ENCODE measurements around the gene AHCYL2. TPM values are rescaled to one million over a fixed set of nuclear protein-coding genes. Genes with fewer than 3 reads are reported as not detected.
"Not testable (repeated sequence)": the region's sequence is repeated elsewhere in the genome, so short reads cannot be mapped to it uniquely, and the experiment has no call there.

The AHCYL2 gene
- total and polyA plus RNA-seq, 12 donors, result 2.5 to 7.7 (median 5.6) TPM

- Histone ChIP-seq H3K4me3 (no peak overlapping the region), H3K27ac (peak overlapping the region in 2 of 10 donors; percentile 24 to 51), H3K36me3 (no peaks in the 10 kb centered on the region), H3K27me3 (peaks cover 0 to 26% (median 0%) of the 10 kb centered on the region in 7 donors), H3K9me3 (no peaks in the 10 kb centered on the region), H3K4me1 (peaks cover 2 to 29% (median 11%) of the 10 kb centered on the region in 9 donors)
- 91 to 96% methylated on average over 6 of the region's 6 CpGs for WGBS, 2 donors
- DNase-seq (no peak), ATAC-seq (no peak)
- intact Hi-C loops (cut with DNase I), result loop anchor here in 1 of 10 donors (10.0 kb wide), 1 partner anchor 64 kb away; no protein-coding TSS in a partner anchor
- TF ChIP-seq CTCF (IDR thresholded peaks at IDR 0.05), result no peak
Measured at GRCh38 chr7:129438281-129438838, 213.5 kb downstream of the AHCYL2 start.

DNA sequence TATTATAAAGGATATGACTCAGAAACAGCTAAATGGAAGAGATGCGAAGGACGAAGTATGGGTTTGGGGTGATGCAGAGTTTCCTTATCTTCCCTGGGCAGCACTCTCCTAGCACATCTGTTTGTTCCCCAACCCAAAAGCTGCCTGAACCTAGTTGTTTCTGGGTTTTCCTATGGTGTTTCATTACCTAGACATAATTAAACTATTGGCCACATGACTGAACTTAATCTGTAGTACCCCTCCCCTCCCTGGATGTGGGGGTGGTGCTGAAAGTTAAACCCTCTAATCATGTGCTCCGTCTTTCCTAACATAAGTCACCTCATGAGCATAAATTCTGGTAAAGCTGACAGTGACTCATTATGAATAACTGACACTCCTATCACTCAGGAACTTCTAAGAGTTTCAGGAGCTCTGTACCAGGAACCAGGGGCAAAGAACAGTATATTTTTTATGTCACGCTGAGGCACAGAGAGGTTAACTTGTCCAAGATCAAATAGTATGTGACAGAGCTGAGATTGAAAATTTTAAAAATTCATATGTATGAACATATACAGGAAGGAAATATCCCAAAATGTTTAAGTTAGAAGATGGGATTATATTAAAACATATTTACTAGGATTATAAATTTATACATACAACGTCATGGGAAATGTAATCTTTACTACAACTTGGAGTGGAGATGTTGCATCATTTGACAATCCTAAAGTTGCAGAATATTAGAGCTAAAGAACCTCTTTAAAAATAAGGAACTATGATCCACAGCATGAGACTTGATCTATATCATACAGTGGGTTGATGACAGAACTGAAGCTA lies 214.2 kb downstream of the AHCYL2 start:
- no peak overlapping the region for H3K4me3 ChIP-seq
- H3K9me3 ChIP-seq, result no peaks in the 10 kb centered on the region
- whole genome bisulfite sequencing, 2 donors, result 68 to 79% methylated on average over 5 of the region's 5 CpGs
- ATAC-seq (peak in 1 of 8 donors; percentile 57), DNase-seq (no peak)
- no peak for TF ChIP-seq CTCF (IDR thresholded peaks at IDR 0.05)
- H3K27ac ChIP-seq, result peak overlapping the region in 2 of 10 donors; percentile 24 to 51
- H3K4me1 ChIP-seq, result peaks cover 3 to 30% (median 14%) of the 10 kb centered on the region in 9 donors
- peaks cover 0 to 22% (median 0%) of the 10 kb centered on the region in 7 donors for H3K27me3 ChIP-seq
- no peaks in the 10 kb centered on the region for H3K36me3 ChIP-seq
- intact Hi-C loops (cut with DNase I), result loop anchor here in 1 of 10 donors (10.0 kb wide), 1 partner anchor 64 kb away; no protein-coding TSS in a partner anchor

- peaks cover 0 to 8% (median 0%) of the 10 kb centered on the region in 9 donors for H3K36me3 ChIP-seq
- H3K9me3 ChIP-seq, result no peaks in the 10 kb centered on the region
- H3K4me1 ChIP-seq, result peaks cover 1 to 29% (median 14%) of the 10 kb centered on the region in 9 donors
- intact Hi-C loops (cut with DNase I), result loop anchor here in 1 of 10 donors (10.0 kb wide), 1 partner anchor 65 kb away; no protein-coding TSS in a partner anchor
- H3K4me3 ChIP-seq, result no peak overlapping the region
- DNase-seq (no peak), ATAC-seq (no peak)
- 95% methylated on average over 3 of the region's 3 CpGs for WGBS, 2 donors
- H3K27me3 ChIP-seq, result peaks cover 0 to 15% (median 0%) of the 10 kb centered on the region in 7 donors
- peak overlapping the region in 1 of 10 donors; percentile 24 for H3K27ac ChIP-seq
- no peak for TF ChIP-seq CTCF (IDR thresholded peaks at IDR 0.05)
Measured at GRCh38 chr7:129439963-129440625, 215.3 kb downstream of the AHCYL2 start.

GRCh38 chr7:129443612-129444011 lies 218.8 kb downstream of the AHCYL2 start:
- H3K27ac ChIP-seq, result peak overlapping the region in 9 of 10 donors; percentile 17 to 80 (median 67)
- TF ChIP-seq CTCF (IDR thresholded peaks at IDR 0.05), result no peak
- WGBS, 2 donors, result 14 to 20% methylated on average over 2 of the region's 2 CpGs
- ATAC-seq, result peak; percentile 71 to 99 (median 94)
- H3K4me1 ChIP-seq, result peaks cover 0 to 23% (median 11%) of the 10 kb centered on the region in 9 donors
- intact Hi-C loops (cut with DNase I), result loop anchor here in 1 of 10 donors (2.0 kb wide), 1 partner anchor 53 kb away; no protein-coding TSS in a partner anchor
- H3K27me3 ChIP-seq, result no peaks in the 10 kb centered on the region
- DNase-seq, result peak; percentile 22 to 47
- H3K36me3 ChIP-seq, result peaks cover 0 to 14% (median 0%) of the 10 kb centered on the region in 9 donors
- no peak overlapping the region for H3K4me3 ChIP-seq
- H3K9me3 ChIP-seq, result peaks cover 0 to 9% (median 4%) of the 10 kb centered on the region in 11 donors

DNA sequence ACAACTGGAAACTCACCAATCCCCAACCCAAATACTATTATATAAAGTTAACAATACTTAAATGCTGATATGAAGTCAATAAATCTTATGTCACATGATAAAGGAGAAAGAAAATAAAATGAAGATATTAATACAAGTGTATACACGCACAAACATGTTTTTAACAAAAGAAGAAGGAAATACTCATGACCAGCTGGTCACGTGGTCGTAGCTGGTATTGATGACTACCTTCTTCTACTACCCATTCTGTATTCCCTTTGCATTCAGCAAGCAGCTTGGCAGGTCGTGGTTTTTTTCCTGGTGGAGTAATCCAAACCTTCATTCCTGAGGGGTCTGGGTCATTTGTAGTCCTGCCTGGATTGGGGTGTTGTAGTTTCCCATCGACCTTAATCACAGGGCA lies 219.9 kb downstream of the AHCYL2 start:
- H3K9me3 ChIP-seq, result peaks cover 0 to 17% (median 7%) of the 10 kb centered on the region in 11 donors
- ATAC-seq, H3K27me3 ChIP-seq, DNase-seq, H3K4me3 ChIP-seq: not testable (repeated sequence)
- peaks cover 0 to 15% (median 0%) of the 10 kb centered on the region in 9 donors for H3K36me3 ChIP-seq
- H3K27ac ChIP-seq, result peak overlapping the region in 1 of 10 donors; percentile 80
- peaks cover 0 to 19% (median 11%) of the 10 kb centered on the region in 9 donors for H3K4me1 ChIP-seq
- intact Hi-C loops (cut with DNase I), result loop anchor here in 1 of 10 donors (2.0 kb wide), 1 partner anchor 54 kb away; no protein-coding TSS in a partner anchor
- WGBS, 2 donors, result 93 to 95% methylated on average over 5 of the region's 5 CpGs

- Histone ChIP-seq H3K9me3 (peaks cover 0 to 17% (median 7%) of the 10 kb centered on the region in 11 donors), H3K4me1 (peaks cover 0 to 19% (median 11%) of the 10 kb centered on the region in 9 donors), H3K36me3 (peaks cover 0 to 15% (median 0%) of the 10 kb centered on the region in 9 donors)
- H3K4me3 ChIP-seq; H3K27me3 ChIP-seq; ATAC-seq; intact Hi-C loops (cut with DNase I); DNase-seq; H3K27ac ChIP-seq: not testable (repeated sequence)
- WGBS, 2 donors, result 31 to 39% methylated on average over 2 of the region's 2 CpGs
Measured at GRCh38 chr7:129446925-129447324, 222.1 kb downstream of the AHCYL2 start.

All from heart right ventricle (tissue), 16 donors.